HFF-Myc (cell line): ENCODE results near the gene HIVEP3.
A peak's percentile ranks its signal among the peaks of the same experiment; 100 is the strongest.

Source experiments
- DNase-seq: peaks from one replicate; pipeline ENCODE4 v3.0.0-alpha.2; 2011; ENCODE audit warnings: low read depth; ENCODE audit errors: extremely low read depth
- H3K4me3 ChIP-seq: replicated peaks from 2 replicates; pipeline ENCODE4 v1.5.1; 2011; ENCODE audit warnings: low read depth, mild to moderate bottlenecking, control low read depth, low read length
- CTCF ChIP-seq: IDR thresholded peaks from 2 replicates; pipeline ENCODE4 v1.5.1; 2012; ENCODE audit warnings: mild to moderate bottlenecking, low read depth, low read length, control low read depth; ENCODE audit errors: missing control alignments

HIVEP3 gene

DNA sequence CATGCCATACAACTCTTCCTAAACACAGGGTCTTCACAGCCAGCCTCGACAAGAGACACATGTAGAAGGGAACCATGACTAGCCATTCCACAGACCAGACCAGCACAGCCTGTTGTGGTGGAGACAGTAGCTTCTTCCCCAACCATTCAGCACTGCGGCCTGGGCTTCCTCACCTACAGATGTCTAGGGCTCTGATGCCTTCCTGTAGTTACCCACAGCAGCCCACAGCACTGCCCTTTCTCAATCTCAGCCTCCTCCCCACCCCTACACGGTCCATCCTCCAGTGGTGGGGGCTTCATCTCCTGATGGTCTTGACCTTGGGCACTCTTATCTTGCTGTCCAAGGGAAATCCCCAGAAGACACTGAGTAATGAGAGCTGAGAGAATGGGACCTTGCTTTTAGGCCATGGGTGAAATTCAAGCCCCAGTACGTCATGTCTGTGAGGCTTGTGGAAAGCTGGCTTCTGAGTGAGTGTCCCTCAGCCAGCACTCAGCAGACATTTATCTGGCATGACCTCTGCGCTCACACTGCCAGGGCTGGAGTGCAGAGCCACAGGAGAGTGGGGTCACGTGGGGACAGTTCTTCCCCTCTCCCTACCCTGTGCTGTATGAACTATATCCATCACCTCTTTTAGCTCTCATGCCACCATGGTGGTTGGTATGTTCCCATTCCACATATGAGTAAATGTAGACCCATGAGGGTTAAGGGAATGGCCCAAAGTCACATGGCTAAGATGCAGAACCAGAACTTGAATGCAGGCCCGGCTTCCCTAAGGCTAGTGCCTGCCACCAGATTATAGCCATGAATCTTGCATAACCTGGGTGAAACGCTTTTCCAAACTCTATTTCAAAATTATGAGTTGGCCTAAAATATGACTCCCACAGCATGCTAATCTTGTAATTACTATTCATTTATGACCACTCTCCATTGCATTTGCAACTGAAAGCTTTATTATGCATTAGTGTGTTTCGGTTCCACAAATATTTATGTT lies 104.7 kb downstream of the HIVEP3 start:
- DNase-seq = no peak
- H3K4me3 ChIP-seq = no peak overlapping the region
- no peak for TF ChIP-seq CTCF

DNA sequence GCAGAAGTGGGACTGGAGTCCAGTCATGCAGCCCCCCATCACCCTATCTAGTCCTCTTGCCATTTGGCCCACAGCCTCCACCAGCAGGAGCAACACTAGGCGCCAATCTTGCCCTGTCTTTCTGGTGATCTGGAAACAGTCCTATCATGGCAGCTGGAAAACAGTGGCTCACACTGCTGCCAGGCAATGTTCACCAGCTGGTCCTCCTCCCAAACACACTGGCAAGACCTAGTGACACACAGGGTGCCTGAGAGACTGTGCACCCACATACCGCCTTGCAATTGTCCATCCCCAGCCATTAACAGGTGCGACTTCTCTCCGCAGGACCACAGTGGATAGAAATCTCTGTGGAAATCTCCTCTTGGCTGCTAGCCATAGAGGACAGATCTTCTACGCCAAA lies 105.5 kb downstream of the HIVEP3 start:
- DNase-seq = no peak
- TF ChIP-seq CTCF = no peak
- H3K4me3 ChIP-seq = no peak overlapping the region

DNA sequence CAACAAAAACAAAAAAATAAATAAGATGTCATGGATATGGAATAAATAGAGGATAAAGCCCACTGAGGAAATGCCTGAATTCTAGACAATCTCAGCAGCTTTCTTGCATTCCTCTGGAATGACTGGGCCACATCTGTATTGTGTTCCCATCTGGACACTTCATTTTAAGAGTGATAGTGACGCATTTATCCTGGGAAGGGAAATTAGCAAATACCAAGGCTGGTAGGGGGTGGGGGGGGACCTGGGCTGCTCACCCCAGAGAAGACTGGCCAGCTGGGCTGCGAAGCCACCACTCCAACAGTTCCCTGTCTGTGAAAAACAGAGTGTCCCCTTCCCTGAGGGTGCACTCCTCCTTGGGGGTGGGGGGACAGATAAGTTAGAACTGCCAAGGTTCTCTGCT lies 106.3 kb downstream of the HIVEP3 start:
- no peak overlapping the region for H3K4me3 ChIP-seq
- DNase-seq = peak; percentile 87
- TF ChIP-seq CTCF = no peak

DNA sequence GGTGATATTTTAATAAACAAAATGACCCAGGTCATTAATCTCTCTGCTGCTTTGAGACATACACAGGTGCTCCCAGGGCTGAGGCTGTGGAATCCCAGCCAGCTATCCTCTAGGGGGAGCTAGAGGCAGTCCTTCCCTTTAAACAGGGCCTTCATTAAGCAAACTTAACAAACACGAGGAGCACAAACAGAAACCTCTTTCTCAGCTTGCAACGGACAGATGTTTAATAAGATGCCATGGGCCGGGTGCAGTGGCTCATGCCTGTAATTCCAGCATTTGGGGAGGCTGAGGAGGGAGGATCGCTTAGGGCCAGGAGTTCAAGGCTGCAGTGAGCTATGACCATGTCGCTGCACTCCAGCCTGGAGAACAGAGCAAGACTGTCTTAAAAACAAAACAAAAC lies 106.7 kb downstream of the HIVEP3 start:
- DNase-seq = peak; percentile 56
- TF ChIP-seq CTCF = peak; percentile 86
- no peak overlapping the region for H3K4me3 ChIP-seq

GRCh38 chr1:41811051-41811795 lies 107.5 kb downstream of the HIVEP3 start:
- no peak for DNase-seq
- H3K4me3 ChIP-seq = no peak overlapping the region
- TF ChIP-seq CTCF = no peak

- DNase-seq = peak; percentile 27
- no peak for TF ChIP-seq CTCF
- H3K4me3 ChIP-seq = no peak overlapping the region
These were observed 108.3 kb downstream of the HIVEP3 start for GRCh38 chr1:41810446-41810845.
